Heart left ventricle (tissue), 16 donors: ENCODE data around the gene RPS17. TPM values are rescaled to one million over a fixed set of nuclear protein-coding genes. Genes with fewer than 3 reads are reported as not detected.

Source experiments
- ATAC-seq, 4 donors: fragments of 200-7000 bp; cut with Tn5 transposase; one replicate each; pipeline ENCODE4 v1.9.1; 2020 to 2022; ENCODE audit warnings: moderate library complexity in 4 of 4, mild to moderate bottlenecking in 3 of 4, moderate number of reproducible peaks in 1 of 4
- DNase-seq, 5 donors: peaks; one replicate each; pipeline ENCODE4 v3.0.0-alpha.2; 2020
- H3K27ac ChIP-seq, 12 donors: fragments of 200-600 bp; sonication (generic) in 4 of 12; one replicate each; pipeline versions ENCODE4 v1.5.0 to v1.8.0; 2016 to 2022; ENCODE audit warnings: mild to moderate bottlenecking in 2 of 12
- H3K27me3 ChIP-seq, 9 donors: fragments of 200-600 bp; sonication (generic) in 2 of 9; one replicate each; pipeline versions ENCODE4 v1.5.1 to v1.8.0; 2016 to 2022; ENCODE audit warnings: mild to moderate bottlenecking in 3 of 9
- H3K36me3 ChIP-seq, 9 donors: fragments of 200-600 bp; sonication (generic) in 2 of 9; one replicate each; pipeline versions ENCODE4 v1.5.0 to v1.8.0; 2018 to 2022; ENCODE audit warnings: mild to moderate bottlenecking in 2 of 9
- H3K4me1 ChIP-seq, 12 donors: fragments of 200-600 bp; sonication (generic) in 4 of 12; one replicate each; pipeline versions ENCODE4 v1.5.0 to v1.8.0; 2016 to 2022; ENCODE audit warnings: mild to moderate bottlenecking in 3 of 12
- H3K4me3 ChIP-seq, 12 donors: fragments of 200-600 bp; sonication (generic) in 4 of 12; one replicate each; pipeline versions ENCODE4 v1.5.0 to v1.8.0; 2017 to 2022; ENCODE audit warnings: mild to moderate bottlenecking in 9 of 12, moderate library complexity in 4 of 12
- H3K9me3 ChIP-seq, 12 donors: fragments of 200-600 bp; sonication (generic) in 4 of 12; one replicate each; pipeline versions ENCODE4 v1.5.0 to v1.8.0; 2016 to 2022; ENCODE audit warnings: mild to moderate bottlenecking in 1 of 12
- CTCF ChIP-seq, 12 donors: fragments of 200-600 bp; sonication (generic) in 4 of 12; IDR thresholded peaks; one replicate each; pipeline versions ENCODE4 v1.5.0 to v1.8.0; 2018 to 2022; ENCODE audit warnings: antibody characterized with exemption in 12 of 12, mild to moderate bottlenecking in 5 of 12
- POLR2A ChIP-seq, 2 donors: fragments of 450-650 bp; IDR thresholded peaks; one replicate each; pipeline ENCODE4 v1.6.1; 2017; ENCODE audit warnings: antibody characterized with exemption in 2 of 2, mild to moderate bottlenecking in 2 of 2, moderate library complexity in 2 of 2
- WGBS, 4 donors: extraction: QIAGEN DNeasy Blood & Tissue Kit in 2 of 4; methylation state at CpG; one replicate each; pipeline versions ENCODE4 v1.1.5 to v1.1.7; 2013 to 2018; 5-methylcytosine and 5-hydroxymethylcytosine counted together
- intact Hi-C, 10 donors: fragments of 100-400 bp; cut with DNase I; formaldehyde crosslinking; loops; one replicate each; pipeline versions ENCODE4 v1.11.1 to v1.14.2; 2022
- long read RNA-seq, 3 donors: library from polyadenylated mRNA; unstranded; transcript quantifications; one replicate each; pipeline ENCODE4 v2.0.0, GENCODE V29; 2020 to 2021
- polyA plus RNA-seq, 2 donors: library from polyadenylated mRNA; stranded (reverse); fragments of 200-250 nt; gene quantifications; one replicate each; pipeline ENCODE4 v1.2.3, GENCODE V29; 2013
- total RNA-seq, 9 donors: library from RNA; depleted of rRNA in 2 of 9; stranded (reverse); fragments of >200 nt in 2 of 9; fragmentation: NEBNext Ultra II Directional in 3 of 9; extraction: Animal tissue kit (Norgen Biotek cat#: 25700) in 3 of 9; gene quantifications; one replicate each; pipeline versions ENCODE4 v1.1.0 to v1.2.4, GENCODE V29; 2016 to 2023
- donor health status: ischemic (EF 13 %, LVEDD 7.1; RV severe dilation, severe dysfunction).
- donor health status: healthy with polysubstance abuse.
- donor health status: DM: no; HTN: yes; CAD: no.
- donor health status: DM: no; HTN: no; CAD: no.
- donor health status: ischemic (EF 25% LVEDD 6.9; RV normal size, moderate dysfunction).
- donor health status: ischemic (EF 25% LVEDD 5.7; RV mildly dilated, moderate dysfunction).
- donor health status: healthy.
- donor health status: DM: yes; HTN: yes; CAD: no.
- donor health status: ischemic (EF 35%, LVEDD 5.7; RV mildly dilated, moderate dysfunction).
- donor health status: nonischemic (EF 11% LVEDD 7.7; RV severe dilation, severe dysfunction).
- donor health status: DM: yes; HTN: yes; CAD: no.
- donor health status: PGD.
- donor health status: ischemic (EF 29% LVEDD 5.4; RV normal size, mild dysfunction).
- donor health status: nonischemic (EF 23%, LVEDD 6.1; RV moderate dilation, normal function).

Gene RPS17
- 1,000 to 10,000 TPM in 3 of 9 donors, 100 to 1,000 TPM in 6; 621 to 1,280 (median 873) TPM for total RNA-seq
- 1,000 to 10,000 TPM; 1,611 to 3,234 TPM for polyA plus RNA-seq
- long read RNA-seq, donor 1, transcript RPS17-210 (5 exons, 488 nt), result major isoform, 125 of 125 reads
- long read RNA-seq, donor 1, partial matches to known transcripts, result 0 of 125 reads
- long read RNA-seq, donor 1, other reads (novel, unspliced or antisense), result 0 of 125 reads
- long read RNA-seq, donor 2, transcript RPS17-210 (5 exons, 488 nt), result major isoform, 163 of 167 reads
- long read RNA-seq, donor 2, partial matches to known transcripts, result 0 of 167 reads
- long read RNA-seq, donor 2, other reads (novel, unspliced or antisense), result 1 of 167 reads
- long read RNA-seq, donor 3, transcript RPS17-210 (5 exons, 488 nt), result major isoform, 158 of 160 reads
- long read RNA-seq, donor 3, partial matches to known transcripts, result 0 of 160 reads
- long read RNA-seq, donor 3, other reads (novel, unspliced or antisense), result 2 of 160 reads

DNA sequence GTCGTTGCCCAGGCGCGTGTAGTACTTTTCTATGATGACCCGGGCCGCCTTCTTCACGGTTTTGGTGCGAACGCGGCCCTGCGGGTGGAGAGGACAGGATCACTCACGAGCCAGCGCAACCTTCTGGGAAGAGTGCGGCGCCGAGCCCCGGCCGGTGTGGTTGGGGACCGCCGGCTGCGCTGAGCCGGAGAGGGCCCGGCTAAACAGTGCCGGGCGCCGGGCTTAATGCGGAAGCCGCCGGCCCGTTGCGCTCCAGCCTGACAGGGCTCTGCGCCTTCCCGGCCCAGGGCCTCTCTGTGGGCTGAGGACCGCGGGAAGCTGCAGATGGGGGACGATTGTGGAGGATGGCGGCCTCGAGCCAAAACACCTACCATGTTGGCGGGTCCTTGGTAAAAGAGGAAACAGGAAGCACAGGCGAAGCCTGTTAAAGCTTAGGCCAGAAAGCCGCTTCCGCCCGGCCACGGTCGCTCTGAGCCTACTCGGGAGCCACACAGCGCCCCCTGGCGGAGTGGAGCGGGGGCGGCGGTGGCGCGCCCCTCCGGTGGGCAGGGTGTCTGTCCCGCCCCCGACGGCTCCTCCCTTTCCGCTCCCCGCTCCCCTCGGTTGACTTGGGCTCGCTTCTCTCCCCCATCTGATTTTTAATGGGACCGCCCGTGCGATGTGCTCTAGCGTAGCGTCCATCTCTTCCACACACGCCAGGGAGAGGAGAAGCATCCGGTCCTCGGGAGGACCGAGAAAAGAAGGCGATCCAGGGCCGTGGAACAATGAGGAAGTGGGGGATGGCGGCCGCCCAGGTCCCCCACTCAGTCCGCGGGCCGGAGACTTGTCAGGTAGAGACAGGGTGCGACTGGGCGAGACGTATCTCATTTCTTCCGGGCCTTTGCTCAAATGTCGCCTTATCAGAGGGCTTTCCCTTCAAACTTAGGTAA is at the start of gene RPS17:
Gene RPS17 (minus strand): TSS at position 403 of the 929 bp plus-strand sequence. CDS start 29 bp downstream, at position 374.
- Histone ChIP-seq H3K9me3 (no peaks in the 10 kb centered on the region), H3K4me1 (peaks cover 6 to 47% (median 20%) of the 10 kb centered on the region in 12 donors), H3K4me3 (peak within 1 kb of the TSS; percentile 64 to 99 (median 77)), H3K36me3 (peaks cover 0 to 39% (median 36%) of the 10 kb centered on the region in 9 donors), H3K27me3 (no peaks in the 10 kb centered on the region), H3K27ac (peak within 1 kb of the TSS; percentile 69 to 94 (median 84))
- WGBS, 4 donors, result 0 to 1% (median 1%) methylated on average over 51 to 81 of the region's 81 CpGs
- intact Hi-C loops, result loop anchor here in 2 of 10 donors (2.0 to 10.0 kb wide), 3 partner anchors 210 to 667 kb away; partner anchors contain the start of genes HDGFL3 (in 1 of the 2) and MEX3B (in 1 of the 2)
- peak; percentile 96 to 98 (median 98) for ATAC-seq
- TF ChIP-seq POLR2A (IDR thresholded peaks at IDR 0.05) (peak; percentile 49 to 87), CTCF (IDR thresholded peaks at IDR 0.05) (peak; percentile 99 to 100 (median 100))
- DNase-seq, result peak; percentile 96 to 98 (median 97)

DNA sequence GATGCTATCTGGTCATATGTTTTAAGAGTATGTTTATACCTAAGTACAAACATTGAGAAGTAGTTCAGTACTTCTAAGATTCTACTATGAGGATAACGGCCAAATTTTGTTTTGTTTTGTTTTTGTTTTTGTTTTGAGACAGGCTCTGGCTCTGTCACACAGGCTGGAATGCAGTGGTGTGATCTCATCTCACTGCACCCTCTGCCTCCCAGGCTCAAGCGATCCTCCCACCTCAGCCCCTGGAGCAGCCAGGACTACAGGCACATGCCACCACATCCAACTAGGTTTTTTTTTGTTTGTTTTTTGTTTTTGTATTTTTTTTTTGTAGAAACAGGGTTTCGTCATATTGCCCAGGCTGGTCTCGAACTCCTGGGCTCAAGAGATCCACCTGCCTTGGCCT is 47.5 kb upstream of the RPS17 start:
- Histone ChIP-seq H3K4me3 (no peak overlapping the region), H3K4me1 (no peaks in the 10 kb centered on the region), H3K36me3 (no peaks in the 10 kb centered on the region), H3K27me3 (peaks cover 0 to 17% (median 5%) of the 10 kb centered on the region in 9 donors), H3K27ac (no peak overlapping the region), H3K9me3 (no peaks in the 10 kb centered on the region)
- ATAC-seq (no peak), DNase-seq (no peak)
- TF ChIP-seq CTCF (IDR thresholded peaks at IDR 0.05) (no peak), POLR2A (IDR thresholded peaks at IDR 0.05) (no peak)
- intact Hi-C loops, result no loop called here
- WGBS, 4 donors, result 64 to 76% (median 70%) methylated on average over 4 of the region's 4 CpGs

DNA sequence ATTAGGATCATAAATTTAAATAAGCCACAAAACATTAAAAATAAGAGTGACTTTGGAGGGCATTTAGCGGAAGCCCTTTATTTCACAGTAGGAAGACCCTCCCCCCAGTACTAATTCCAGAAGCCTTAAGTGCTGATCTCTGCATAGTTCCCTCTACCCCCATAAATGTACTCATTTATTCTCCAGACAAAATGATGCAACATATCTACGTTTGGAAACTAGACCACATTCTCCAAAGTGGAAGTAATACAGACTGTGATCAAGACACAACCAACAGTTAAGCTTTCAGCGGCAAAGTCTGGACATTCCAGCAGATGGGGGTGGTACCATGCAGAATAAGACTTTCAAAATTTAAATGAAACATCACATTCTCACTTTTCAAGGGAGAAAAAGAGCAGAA is 44.8 kb upstream of the RPS17 start:
- DNase-seq (no peak), ATAC-seq (no peak)
- Histone ChIP-seq H3K4me3 (no peak overlapping the region), H3K36me3 (no peaks in the 10 kb centered on the region), H3K27ac (no peak overlapping the region), H3K4me1 (no peaks in the 10 kb centered on the region), H3K27me3 (peaks cover 0 to 10% (median 0%) of the 10 kb centered on the region in 9 donors), H3K9me3 (no peaks in the 10 kb centered on the region)
- TF ChIP-seq CTCF (IDR thresholded peaks at IDR 0.05), result no peak
- no peak for TF ChIP-seq POLR2A (IDR thresholded peaks at IDR 0.05)
- 49 to 53% (median 52%) methylated on average over 3 of the region's 3 CpGs for WGBS, 4 donors
- intact Hi-C loops, result no loop called here
